Osteocyte (in vitro differentiated cells): ENCODE data around the gene AFF3. TPM values are rescaled to one million over a fixed set of nuclear protein-coding genes. Genes with fewer than 3 reads are reported as not detected.
"Not testable (repeated sequence)": the region's sequence is repeated elsewhere in the genome, so short reads cannot be mapped to it uniquely, and the experiment has no call there.

ENCODE experiments used
- DNase-seq: peaks from one replicate; pipeline ENCODE4 v3.0.0; 2021; ENCODE audit warnings: mixed read lengths; ENCODE audit not compliant: unreplicated experiment; ENCODE audit errors: extremely low spot score
- H3K27ac Mint-ChIP-seq: one replicate; pipeline ENCODE4 v1.8.0; 2021; ENCODE audit warnings: mild to moderate bottlenecking, mixed read lengths; ENCODE audit not compliant: unreplicated experiment
- H3K27me3 Mint-ChIP-seq: one replicate; pipeline ENCODE4 v1.8.0; 2021; ENCODE audit warnings: mixed read lengths; ENCODE audit not compliant: unreplicated experiment
- H3K36me3 Mint-ChIP-seq: one replicate; pipeline ENCODE4 v1.8.0; 2021; ENCODE audit warnings: mixed read lengths; ENCODE audit not compliant: unreplicated experiment
- H3K4me1 Mint-ChIP-seq: one replicate; pipeline ENCODE4 v1.8.0; 2021; ENCODE audit warnings: mixed read lengths; ENCODE audit not compliant: unreplicated experiment
- H3K4me3 Mint-ChIP-seq: one replicate; pipeline ENCODE4 v1.8.0; 2021; ENCODE audit warnings: mild to moderate bottlenecking, moderate library complexity, mixed read lengths; ENCODE audit not compliant: unreplicated experiment
- H3K9me3 Mint-ChIP-seq: one replicate; pipeline ENCODE4 v1.8.0; 2021; ENCODE audit warnings: mixed read lengths; ENCODE audit not compliant: unreplicated experiment
- CTCF ChIP-seq: fragments of 200-600 bp; sonication (generic); IDR thresholded peaks from 2 replicates; pipeline ENCODE4 v1.5.0; 2021; ENCODE audit warnings: antibody characterized with exemption, mild to moderate bottlenecking, moderate library complexity
- total RNA-seq: library from RNA; stranded (reverse); gene quantifications from 2 replicates; pipeline ENCODE4 v1.2.1, GENCODE V29; 2021

The AFF3 gene
- total RNA-seq, 1 donor from 2014 or later = 248 TPM

GRCh38 chr2:100121124-100121718 lies 21.2 kb downstream of the AFF3 start:
- peaks cover 22% of the 10 kb centered on the region for H3K9me3 Mint-ChIP-seq
- no peak for TF ChIP-seq CTCF
- no peaks in the 10 kb centered on the region for H3K27me3 Mint-ChIP-seq
- H3K36me3 Mint-ChIP-seq = peaks cover 6% of the 10 kb centered on the region
- no peak overlapping the region for H3K27ac Mint-ChIP-seq
- no peak overlapping the region for H3K4me3 Mint-ChIP-seq
- peaks cover 14% of the 10 kb centered on the region for H3K4me1 Mint-ChIP-seq
- DNase-seq = peak; percentile 40

GRCh38 chr2:100119235-100119634 lies 23.2 kb downstream of the AFF3 start:
- H3K4me3 Mint-ChIP-seq = no peak overlapping the region
- DNase-seq = no peak
- no peak overlapping the region for H3K27ac Mint-ChIP-seq
- no peak for TF ChIP-seq CTCF
- H3K27me3 Mint-ChIP-seq = no peaks in the 10 kb centered on the region
- peaks cover 6% of the 10 kb centered on the region for H3K36me3 Mint-ChIP-seq
- H3K4me1 Mint-ChIP-seq = no peaks in the 10 kb centered on the region
- peaks cover 22% of the 10 kb centered on the region for H3K9me3 Mint-ChIP-seq

GRCh38 chr2:100113990-100114433 lies 28.4 kb downstream of the AFF3 start:
- Mint-ChIP-seq H3K36me3 (peaks cover 6% of the 10 kb centered on the region), H3K27me3 (no peaks in the 10 kb centered on the region), H3K27ac (peak overlapping the region; percentile 36), H3K4me1 (peaks cover 15% of the 10 kb centered on the region), H3K9me3 (peaks cover 13% of the 10 kb centered on the region), H3K4me3 (no peak overlapping the region)
- TF ChIP-seq CTCF = no peak
- no peak for DNase-seq

- no peaks in the 10 kb centered on the region for H3K27me3 Mint-ChIP-seq
- H3K36me3 Mint-ChIP-seq = no peaks in the 10 kb centered on the region
- no peak overlapping the region for H3K27ac Mint-ChIP-seq
- H3K4me3 Mint-ChIP-seq = no peak overlapping the region
- peaks cover 48% of the 10 kb centered on the region for H3K4me1 Mint-ChIP-seq
- peak; percentile 32 for DNase-seq
- no peaks in the 10 kb centered on the region for H3K9me3 Mint-ChIP-seq
- no peak for TF ChIP-seq CTCF
Measured at GRCh38 chr2:100110614-100111000, 31.8 kb downstream of the AFF3 start.

GRCh38 chr2:100109986-100110613 lies 32.3 kb downstream of the AFF3 start:
- no peak for TF ChIP-seq CTCF
- H3K27me3 Mint-ChIP-seq = no peaks in the 10 kb centered on the region

GRCh38 chr2:100108648-100109020 lies 33.8 kb downstream of the AFF3 start:
- H3K36me3 Mint-ChIP-seq, DNase-seq, H3K27me3 Mint-ChIP-seq, H3K9me3 Mint-ChIP-seq: not testable (repeated sequence)
- Mint-ChIP-seq H3K4me1 (peaks cover 47% of the 10 kb centered on the region), H3K4me3 (peak overlapping the region; percentile 20), H3K27ac (peak overlapping the region; percentile 93)

More at GRCh38 chr2:100109986-100110613, 32.3 kb downstream of the AFF3 start:
- H3K36me3 Mint-ChIP-seq = no peaks in the 10 kb centered on the region
- no peaks in the 10 kb centered on the region for H3K9me3 Mint-ChIP-seq
- no peak overlapping the region for H3K4me3 Mint-ChIP-seq
- H3K27ac Mint-ChIP-seq = no peak overlapping the region
- DNase-seq = peak; percentile 34
- H3K4me1 Mint-ChIP-seq = peaks cover 51% of the 10 kb centered on the region
